GM21723 (cell line): Measurements from ENCODE around the gene PACRG.

ENCODE experiments used
- ATAC-seq: cut with Tn5 transposase; IDR thresholded peaks from one replicate; pipeline ENCODE4 v1.9.1; 2021; ENCODE audit warnings: mild to moderate bottlenecking, moderate library complexity; ENCODE audit not compliant: unreplicated experiment

The PACRG gene

GRCh38 chr6:162862462-162862861 lies 134.7 kb downstream of the PACRG start:
- no peak for ATAC-seq

- ATAC-seq: no peak
Measured at GRCh38 chr6:162862941-162863340, 135.2 kb downstream of the PACRG start.

- no peak for ATAC-seq
Measured at GRCh38 chr6:162863821-162864220, 136.0 kb downstream of the PACRG start.

- ATAC-seq: no peak
Measured at GRCh38 chr6:162864911-162865310, 137.1 kb downstream of the PACRG start.

GRCh38 chr6:162866656-162867055 lies 138.9 kb downstream of the PACRG start:
- no peak for ATAC-seq

GRCh38 chr6:162868397-162868796 lies 140.6 kb downstream of the PACRG start:
- no peak for ATAC-seq

GRCh38 chr6:162871966-162872365 lies 144.2 kb downstream of the PACRG start:
- ATAC-seq: no peak

- no peak for ATAC-seq
Measured at GRCh38 chr6:162873537-162873936, 145.8 kb downstream of the PACRG start.

- no peak for ATAC-seq
Measured at GRCh38 chr6:162875070-162875469, 147.3 kb downstream of the PACRG start.

GRCh38 chr6:162882801-162883481 lies 155.2 kb downstream of the PACRG start:
- no peak for ATAC-seq

GRCh38 chr6:162887981-162888689 lies 160.4 kb downstream of the PACRG start:
- no peak for ATAC-seq

- ATAC-seq: no peak
Measured at GRCh38 chr6:162889303-162889702, 161.5 kb downstream of the PACRG start.

- ATAC-seq: no peak
Measured at GRCh38 chr6:162898011-162898410, 170.2 kb downstream of the PACRG start.

GRCh38 chr6:162899148-162899547 lies 171.4 kb downstream of the PACRG start:
- no peak for ATAC-seq

- ATAC-seq: no peak
Measured at GRCh38 chr6:162900503-162900902, 172.7 kb downstream of the PACRG start.

GRCh38 chr6:162904069-162904663 lies 176.4 kb downstream of the PACRG start:
- ATAC-seq: no peak

GRCh38 chr6:162906479-162906878 lies 178.7 kb downstream of the PACRG start:
- no peak for ATAC-seq

GRCh38 chr6:162907876-162908481 lies 180.2 kb downstream of the PACRG start:
- ATAC-seq: peak; percentile 84

- no peak for ATAC-seq
Measured at GRCh38 chr6:162913206-162913605, 185.4 kb downstream of the PACRG start.

- ATAC-seq: no peak
Measured at GRCh38 chr6:162917506-162917905, 189.7 kb downstream of the PACRG start.

GRCh38 chr6:162921062-162921461 lies 193.3 kb downstream of the PACRG start:
- no peak for ATAC-seq
